GM12878 (cell line): Measurements from ENCODE around the gene HRH2. TPM values are rescaled to one million over a fixed set of nuclear protein-coding genes. Genes with fewer than 3 reads are reported as not detected.

Experiments used
- ATAC-seq: fragments of 200-7000 bp; cut with Tn5 transposase; 3 replicates; pipeline ENCODE4 v1.9.1; 2020; ENCODE audit warnings: mild to moderate bottlenecking, moderate library complexity
- BruUV-seq: library from RNA; stranded (reverse); fragments of 400-500 nt; replicated peaks from 2 replicates; lab custom pipeline; 2021; lab: Mats Ljungman, UMichigan
- CTCF ChIA-PET: fragments of 300-600 bp; sonication (Branson Sonifier 250); formaldehyde crosslinking; extraction: SDS; loops from one replicate; lab custom pipeline; 2021; ENCODE audit warnings: inconsistent platforms; lab: Yijun Ruan, JAX
- POLR2A ChIA-PET: fragments of 350-600 bp; formaldehyde crosslinking; extraction: SDS; loops from one replicate; lab custom pipeline; 2021; ENCODE audit warnings: inconsistent platforms; lab: Charles Lee
- RAD21 ChIA-PET: fragments of 300-600 bp; sonication (Branson Sonifier 250); formaldehyde crosslinking; loops from one replicate; lab custom pipeline; 2023; ENCODE audit warnings: antibody characterized with exemption; ENCODE audit not compliant: unreplicated experiment; lab: Charles Lee
- SMC1A ChIA-PET: fragments of 300-600 bp; sonication (Branson Sonifier 250); formaldehyde crosslinking; loops from one replicate; lab custom pipeline; 2023; ENCODE audit not compliant: unreplicated experiment, uncharacterized antibody; lab: Charles Lee
- DNase-seq: peaks from one replicate; pipeline ENCODE4 v3.0.0-alpha.2; 2011; ENCODE audit warnings: low read depth, low spot score
- FAIRE-seq: peaks from 3 replicates; lab custom pipeline; 2011; peaks lifted over from hg19 to GRCh38; lab: Jason Lieb, UNC
- H2AFZ ChIP-seq: 2 replicates; pipeline ENCODE4 v1.6.0; 2011; ENCODE audit warnings: low read depth, low read length, control low read depth; ENCODE audit not compliant: control insufficient read depth
- H3K27ac ChIP-seq: 2 replicates; pipeline ENCODE4 v1.5.1; 2011; ENCODE audit warnings: control low read depth; ENCODE audit not compliant: control insufficient read depth, insufficient read depth
- H3K27me3 ChIP-seq, 2 experiments: replicated peaks in 1 of 2; 2 replicates each; pipeline versions ENCODE4 v1.6.0 to v1.6.1; 2011; ENCODE audit warnings: low read length in 1 of 2; ENCODE audit not compliant: control insufficient read depth in 2 of 2, insufficient read depth in 2 of 2
- H3K36me3 ChIP-seq, 2 experiments: 2 replicates each; pipeline ENCODE4 v1.5.1; 2011; ENCODE audit warnings: low read length in 1 of 2; ENCODE audit not compliant: control insufficient read depth in 2 of 2, insufficient read depth in 2 of 2
- H3K4me1 ChIP-seq: 2 replicates; pipeline ENCODE4 v1.6.1; 2011; ENCODE audit warnings: mild to moderate bottlenecking, low read length, moderate library complexity, mixed read lengths; ENCODE audit not compliant: control insufficient read depth, insufficient read depth
- H3K4me2 ChIP-seq: 2 replicates; pipeline ENCODE4 v1.6.0; 2011; ENCODE audit warnings: control low read depth; ENCODE audit not compliant: control insufficient read depth, insufficient read depth
- H3K4me3 ChIP-seq: fragments of 200-600 bp; sonication (generic); 2 replicates; pipeline ENCODE4 v1.5.1; 2016
- H3K79me2 ChIP-seq: 2 replicates; pipeline ENCODE4 v1.6.0; 2011; ENCODE audit warnings: low read length; ENCODE audit not compliant: control insufficient read depth, insufficient read depth
- H3K9ac ChIP-seq: 2 replicates; pipeline ENCODE4 v1.8.0; 2011; ENCODE audit warnings: low read length, control low read depth, mixed read lengths; ENCODE audit not compliant: control insufficient read depth, insufficient read depth
- H3K9me3 ChIP-seq: replicated peaks from 3 replicates; pipeline ENCODE4 v1.5.1; 2011; ENCODE audit warnings: mild to moderate bottlenecking, low read length; ENCODE audit not compliant: control insufficient read depth, insufficient read depth
- H4K20me1 ChIP-seq: 2 replicates; pipeline ENCODE4 v1.6.0; 2011; ENCODE audit not compliant: control insufficient read depth, insufficient read depth
- CEBPB ChIP-seq, 2 experiments: fragments of 150-350 bp in 1 of 2; IDR thresholded peaks; 2 replicates each; pipeline ENCODE4 v1.6.1; 2012 to 2014; ENCODE audit warnings: low read depth in 2 of 2, low read length in 2 of 2, borderline replicate concordance in 1 of 2, inconsistent platforms in 1 of 2
- CHD1 ChIP-seq: IDR thresholded peaks from 2 replicates; pipeline ENCODE4 v1.6.1; 2012; ENCODE audit warnings: low read depth, low read length, improper control_type of control experiment
- CREB1 ChIP-seq: IDR thresholded peaks from 2 replicates; pipeline ENCODE4 v1.6.1; 2012; ENCODE audit warnings: low read depth, mild to moderate bottlenecking, inconsistent platforms
- FOXK2 ChIP-seq: fragments of 450-650 bp; IDR thresholded peaks from 2 replicates; pipeline ENCODE4 v1.6.1; 2017; ENCODE audit warnings: mild to moderate bottlenecking, moderate library complexity
- HDAC2 ChIP-seq: fragments of 200-600 bp; sonication (generic); IDR thresholded peaks from 2 replicates; pipeline ENCODE4 v1.6.1; 2017
- HDGF ChIP-seq: fragments of 450-650 bp; IDR thresholded peaks from 2 replicates; pipeline ENCODE4 v1.6.1; 2016; ENCODE audit warnings: antibody characterized with exemption
- IKZF1 ChIP-seq: fragments of 450-650 bp; conservative IDR thresholded peaks from 2 replicates; pipeline ENCODE4 v1.6.1; 2017; ENCODE audit warnings: antibody characterized with exemption, mild to moderate bottlenecking
- JUND ChIP-seq: IDR thresholded peaks from 2 replicates; pipeline ENCODE4 v1.6.1; 2012; ENCODE audit warnings: low read depth, mild to moderate bottlenecking, low read length, improper control_type of control experiment, moderate library complexity
- NR2C1 ChIP-seq: fragments of 450-650 bp; IDR thresholded peaks from 2 replicates; pipeline ENCODE4 v1.6.1; 2017; ENCODE audit warnings: antibody characterized with exemption, mild to moderate bottlenecking, moderate library complexity
- POLR2AphosphoS2 ChIP-seq: IDR thresholded peaks from 2 replicates; pipeline ENCODE4 v1.6.1; 2011; ENCODE audit warnings: low read depth, mild to moderate bottlenecking, low read length, improper control_type of control experiment, moderate library complexity
- POU2F2 ChIP-seq: IDR thresholded peaks from 3 replicates; pipeline ENCODE4 v1.6.1; 2011; ENCODE audit warnings: low read depth, mild to moderate bottlenecking, low read length, borderline replicate concordance
- TCF12 ChIP-seq: IDR thresholded peaks from 2 replicates; pipeline ENCODE4 v1.6.1; 2011; ENCODE audit warnings: low read depth, mild to moderate bottlenecking, low read length
- ZNF622 ChIP-seq: fragments of 450-650 bp; IDR thresholded peaks from 2 replicates; pipeline ENCODE4 v1.6.1; 2017; ENCODE audit warnings: mild to moderate bottlenecking, inconsistent platforms
- WGBS: methylation state at CpG from one replicate; pipeline ENCODE4 v1.1.6; 2016; ENCODE audit warnings: low lambda C conversion rate; ENCODE audit not compliant: insufficient replicate concordance, insufficient coverage; ENCODE audit errors: missing lambda C conversion rate; 5-methylcytosine and 5-hydroxymethylcytosine counted together
- in situ Hi-C: fragments of 300-500 bp; cut with MboI; formaldehyde crosslinking; loops from 9 replicates; pipeline ENCODE4 v1.14.3; 2018; ENCODE audit warnings: mixed read lengths
- intact Hi-C: fragments of 100-400 bp; cut with micrococcal nuclease; formaldehyde crosslinking; loops from one replicate; pipeline ENCODE4 v1.14.2; 2022; ENCODE audit not compliant: unreplicated experiment
- polyA plus RNA-seq, 11 experiments: library from polyadenylated mRNA; depleted of rRNA in 4 of 11; unstranded in 6 of 11; stranded (reverse) in 5 of 11; fragments of >200 nt; fragmentation: Nextera tagmentation in 4 of 11; fragmentation: Illumina TruSeq in 1 of 11; extraction: Ambion mirVana in 4 of 11; extraction: Trizol in 1 of 11; gene quantifications; 1 replicate in 1 of 11; 2 replicates in 10 of 11; pipeline versions ENCODE4 v1.2.1 to v1.2.3, GENCODE V29; 2011 to 2016; ENCODE audit warnings: inconsistent platforms in 2 of 11, missing spikeins in 2 of 11, low read depth in 1 of 11
- total RNA-seq, 4 experiments: library from RNA; depleted of rRNA in 3 of 4; stranded (reverse); fragments of >200 nt in 3 of 4; fragmentation: Illumina TruSeq in 1 of 4; extraction: Trizol in 1 of 4; gene quantifications; 2 replicates each; pipeline versions ENCODE4 v1.2.1 to v1.2.3, GENCODE V29; 2013 to 2021
- TF ChIP-seq, protein P1 (sequence below): IDR thresholded peaks from 2 replicates; pipeline ENCODE4 v1.6.1; 2011; ENCODE audit warnings: low read depth, mild to moderate bottlenecking, low read length, moderate library complexity, borderline replicate concordance; ENCODE audit errors: extremely low read depth
- TF ChIP-seq, protein P2 (sequence below): fragments of 450-650 bp; IDR thresholded peaks from 2 replicates; pipeline ENCODE4 v1.6.1; 2017; ENCODE audit warnings: mild to moderate bottlenecking, moderate library complexity
- TF ChIP-seq, protein P3 (sequence below): fragments of 450-650 bp; IDR thresholded peaks from 2 replicates; pipeline ENCODE4 v1.6.1; 2016; ENCODE audit warnings: mild to moderate bottlenecking, moderate library complexity, borderline replicate concordance

Gene HRH2
- total and polyA plus RNA-seq, 10 of the 15 experiments (the other 5 are each of a cell fraction or from before 2014, with no cell fraction given) = 0.01 to 0.05 (median 0.03) TPM; not detected in 7

DNA sequence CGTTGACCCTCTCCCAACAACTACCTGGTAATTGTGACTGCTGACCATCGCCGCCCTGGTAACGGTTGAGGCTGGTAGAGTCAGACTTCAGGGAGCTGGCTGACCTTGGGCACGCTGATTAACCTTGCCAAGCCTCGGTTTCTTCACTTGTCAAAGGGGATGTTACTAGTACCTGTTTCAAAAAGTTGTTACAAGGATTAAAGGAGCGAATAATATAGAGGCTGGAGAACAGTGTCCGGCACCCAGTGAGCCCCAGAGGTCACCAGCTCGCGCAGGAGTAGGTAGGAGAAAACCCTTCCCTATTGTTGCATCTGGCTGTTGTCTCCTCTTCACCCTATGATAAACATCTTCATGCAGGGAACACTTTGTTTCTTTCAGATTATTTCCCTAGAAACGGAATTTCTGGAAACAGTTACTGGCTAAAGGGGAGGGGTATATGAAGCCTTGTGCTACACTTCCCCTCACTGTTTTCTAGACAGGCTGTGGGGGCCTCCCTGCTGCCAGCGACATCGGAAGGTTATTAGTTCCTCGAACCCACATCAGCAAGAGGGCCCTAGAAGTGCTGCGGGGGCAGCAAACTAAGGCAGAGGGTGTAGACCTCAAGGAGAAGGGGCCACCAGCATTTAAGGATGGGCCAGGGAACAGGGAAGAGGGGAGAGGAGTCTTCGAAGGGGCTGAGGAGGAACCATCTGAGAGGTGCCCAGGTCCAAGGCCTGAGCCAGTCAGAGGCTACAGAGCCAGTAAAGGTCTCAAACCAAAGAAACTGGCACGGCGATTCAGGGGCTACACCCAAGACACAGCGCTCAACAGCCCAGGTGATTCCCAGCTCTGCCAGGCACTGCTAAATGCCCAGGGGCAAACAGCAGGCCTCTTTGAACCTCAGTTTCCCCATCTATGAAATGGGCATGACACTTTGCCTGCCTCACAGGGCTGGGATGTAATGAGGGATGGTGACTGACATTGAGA lies 37.6 kb downstream of the HRH2 start:
- WGBS = 53% methylated on average over 19 of the region's 19 CpGs
- H3K27ac ChIP-seq = no peak overlapping the region
- in situ Hi-C loops = loop anchor here (5.0 to 10.0 kb wide), 2 partner anchors 163 to 741 kb away; no protein-coding TSS in a partner anchor

More for the DNA sequence above, 37.6 kb downstream of the HRH2 start:
- POLR2A ChIA-PET = no interaction called here
- H3K27me3 ChIP-seq = peaks cover 1 to 4% of the 10 kb centered on the region in 2 experiments; a peak in 2 of 4 replicates
- H3K4me3 ChIP-seq = no peak overlapping the region
- no peak for TF ChIP-seq TCF12
- no peak for TF ChIP-seq JUND
- TF ChIP-seq POLR2AphosphoS2 = no peak
- TF ChIP-seq HDGF = no peak
- no peak for TF ChIP-seq IKZF1
- no peak for TF ChIP-seq CHD1
- no peak for TF ChIP-seq CEBPB (IDR thresholded peaks at IDR 0.05; ENCODE audit: borderline replicate concordance in 1 of 2, low read depth in 2 of 2, low read length in 2 of 2)
- TF ChIP-seq, protein P1, sequence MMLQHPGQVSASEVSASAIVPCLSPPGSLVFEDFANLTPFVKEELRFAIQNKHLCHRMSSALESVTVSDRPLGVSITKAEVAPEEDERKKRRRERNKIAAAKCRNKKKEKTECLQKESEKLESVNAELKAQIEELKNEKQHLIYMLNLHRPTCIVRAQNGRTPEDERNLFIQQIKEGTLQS = no peak
- TF ChIP-seq CREB1 = no peak
- TF ChIP-seq NR2C1 = no peak
- TF ChIP-seq FOXK2 = no peak
- no peak for TF ChIP-seq ZNF622
- TF ChIP-seq HDAC2 = no peak
- TF ChIP-seq, protein P2, sequence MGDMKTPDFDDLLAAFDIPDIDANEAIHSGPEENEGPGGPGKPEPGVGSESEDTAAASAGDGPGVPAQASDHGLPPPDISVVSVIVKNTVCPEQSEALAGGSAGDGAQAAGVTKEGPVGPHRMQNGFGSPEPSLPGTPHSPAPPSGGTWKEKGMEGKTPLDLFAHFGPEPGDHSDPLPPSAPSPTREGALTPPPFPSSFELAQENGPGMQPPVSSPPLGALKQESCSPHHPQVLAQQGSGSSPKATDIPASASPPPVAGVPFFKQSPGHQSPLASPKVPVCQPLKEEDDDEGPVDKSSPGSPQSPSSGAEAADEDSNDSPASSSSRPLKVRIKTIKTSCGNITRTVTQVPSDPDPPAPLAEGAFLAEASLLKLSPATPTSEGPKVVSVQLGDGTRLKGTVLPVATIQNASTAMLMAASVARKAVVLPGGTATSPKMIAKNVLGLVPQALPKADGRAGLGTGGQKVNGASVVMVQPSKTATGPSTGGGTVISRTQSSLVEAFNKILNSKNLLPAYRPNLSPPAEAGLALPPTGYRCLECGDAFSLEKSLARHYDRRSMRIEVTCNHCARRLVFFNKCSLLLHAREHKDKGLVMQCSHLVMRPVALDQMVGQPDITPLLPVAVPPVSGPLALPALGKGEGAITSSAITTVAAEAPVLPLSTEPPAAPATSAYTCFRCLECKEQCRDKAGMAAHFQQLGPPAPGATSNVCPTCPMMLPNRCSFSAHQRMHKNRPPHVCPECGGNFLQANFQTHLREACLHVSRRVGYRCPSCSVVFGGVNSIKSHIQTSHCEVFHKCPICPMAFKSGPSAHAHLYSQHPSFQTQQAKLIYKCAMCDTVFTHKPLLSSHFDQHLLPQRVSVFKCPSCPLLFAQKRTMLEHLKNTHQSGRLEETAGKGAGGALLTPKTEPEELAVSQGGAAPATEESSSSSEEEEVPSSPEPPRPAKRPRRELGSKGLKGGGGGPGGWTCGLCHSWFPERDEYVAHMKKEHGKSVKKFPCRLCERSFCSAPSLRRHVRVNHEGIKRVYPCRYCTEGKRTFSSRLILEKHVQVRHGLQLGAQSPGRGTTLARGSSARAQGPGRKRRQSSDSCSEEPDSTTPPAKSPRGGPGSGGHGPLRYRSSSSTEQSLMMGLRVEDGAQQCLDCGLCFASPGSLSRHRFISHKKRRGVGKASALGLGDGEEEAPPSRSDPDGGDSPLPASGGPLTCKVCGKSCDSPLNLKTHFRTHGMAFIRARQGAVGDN = no peak
- TF ChIP-seq, protein P3, sequence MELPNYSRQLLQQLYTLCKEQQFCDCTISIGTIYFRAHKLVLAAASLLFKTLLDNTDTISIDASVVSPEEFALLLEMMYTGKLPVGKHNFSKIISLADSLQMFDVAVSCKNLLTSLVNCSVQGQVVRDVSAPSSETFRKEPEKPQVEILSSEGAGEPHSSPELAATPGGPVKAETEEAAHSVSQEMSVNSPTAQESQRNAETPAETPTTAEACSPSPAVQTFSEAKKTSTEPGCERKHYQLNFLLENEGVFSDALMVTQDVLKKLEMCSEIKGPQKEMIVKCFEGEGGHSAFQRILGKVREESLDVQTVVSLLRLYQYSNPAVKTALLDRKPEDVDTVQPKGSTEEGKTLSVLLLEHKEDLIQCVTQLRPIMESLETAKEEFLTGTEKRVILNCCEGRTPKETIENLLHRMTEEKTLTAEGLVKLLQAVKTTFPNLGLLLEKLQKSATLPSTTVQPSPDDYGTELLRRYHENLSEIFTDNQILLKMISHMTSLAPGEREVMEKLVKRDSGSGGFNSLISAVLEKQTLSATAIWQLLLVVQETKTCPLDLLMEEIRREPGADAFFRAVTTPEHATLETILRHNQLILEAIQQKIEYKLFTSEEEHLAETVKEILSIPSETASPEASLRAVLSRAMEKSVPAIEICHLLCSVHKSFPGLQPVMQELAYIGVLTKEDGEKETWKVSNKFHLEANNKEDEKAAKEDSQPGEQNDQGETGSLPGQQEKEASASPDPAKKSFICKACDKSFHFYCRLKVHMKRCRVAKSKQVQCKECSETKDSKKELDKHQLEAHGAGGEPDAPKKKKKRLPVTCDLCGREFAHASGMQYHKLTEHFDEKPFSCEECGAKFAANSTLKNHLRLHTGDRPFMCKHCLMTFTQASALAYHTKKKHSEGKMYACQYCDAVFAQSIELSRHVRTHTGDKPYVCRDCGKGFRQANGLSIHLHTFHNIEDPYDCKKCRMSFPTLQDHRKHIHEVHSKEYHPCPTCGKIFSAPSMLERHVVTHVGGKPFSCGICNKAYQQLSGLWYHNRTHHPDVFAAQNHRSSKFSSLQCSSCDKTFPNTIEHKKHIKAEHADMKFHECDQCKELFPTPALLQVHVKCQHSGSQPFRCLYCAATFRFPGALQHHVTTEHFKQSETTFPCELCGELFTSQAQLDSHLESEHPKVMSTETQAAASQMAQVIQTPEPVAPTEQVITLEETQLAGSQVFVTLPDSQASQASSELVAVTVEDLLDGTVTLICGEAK = no peak
- no peak for TF ChIP-seq POU2F2
- H3K9ac ChIP-seq = no peak overlapping the region
- CTCF ChIA-PET = no interaction called here
- ATAC-seq = no peak
- SMC1A ChIA-PET = no interaction called here
- H3K9me3 ChIP-seq = no peaks in the 10 kb centered on the region
- no peaks in the 10 kb centered on the region for H3K79me2 ChIP-seq
- RAD21 ChIA-PET = no interaction called here
- no peak overlapping the region for H3K4me2 ChIP-seq
- intact Hi-C loops = no loop called here
- no peaks in the 10 kb centered on the region for H3K4me1 ChIP-seq
- H3K36me3 ChIP-seq = no peaks in the 10 kb centered on the region
- no TSS peak for BruUV-seq
- H2AFZ ChIP-seq = no peak overlapping the region
- FAIRE-seq = no peak
- no peak for DNase-seq
- H4K20me1 ChIP-seq = no peaks in the 10 kb centered on the region
